Testis (tissue), 5 donors: ENCODE results near the gene ANKH. TPM values are rescaled to one million over a fixed set of nuclear protein-coding genes. Genes with fewer than 3 reads are reported as not detected.
"Not testable (repeated sequence)": the region's sequence is repeated elsewhere in the genome, so short reads cannot be mapped to it uniquely, and the experiment has no call there.

Source experiments
- DNase-seq: peaks from one replicate; pipeline ENCODE4 v3.0.0-alpha.2; 2019
- H3K27ac ChIP-seq, 2 donors: fragments of 200-600 bp; sonication (generic); one replicate each; pipeline ENCODE4 v1.5.1; 2019
- H3K27me3 ChIP-seq: fragments of 200-600 bp; sonication (generic); one replicate; pipeline ENCODE4 v1.5.1; 2019
- H3K36me3 ChIP-seq: fragments of 200-600 bp; sonication (generic); one replicate; pipeline ENCODE4 v1.5.1; 2017; ENCODE audit warnings: low read depth; ENCODE audit errors: missing control alignments
- H3K4me1 ChIP-seq: fragments of 200-600 bp; sonication (generic); one replicate; pipeline ENCODE4 v1.5.1; 2019
- H3K4me3 ChIP-seq, 2 donors: fragments of 200-600 bp; sonication (generic); one replicate each; pipeline ENCODE4 v1.5.1; 2017 to 2019
- H3K9me3 ChIP-seq: fragments of 200-600 bp; sonication (generic); one replicate; pipeline ENCODE4 v1.5.1; 2017
- CTCF ChIP-seq, 3 experiments: fragments of 450-650 bp in 2 of 3; fragments of 200-600 bp in 1 of 3; sonication (generic) in 1 of 3; IDR thresholded peaks; one replicate each; pipeline ENCODE4 v1.5.1; 2016 to 2019; ENCODE audit warnings: antibody characterized with exemption in 3 of 3, mild to moderate bottlenecking in 2 of 3, moderate library complexity in 1 of 3
- POLR2A ChIP-seq: fragments of 450-650 bp; IDR thresholded peaks from one replicate; pipeline ENCODE4 v1.6.1; 2017; ENCODE audit warnings: antibody characterized with exemption, mild to moderate bottlenecking, moderate library complexity
- WGBS, 2 donors: methylation state at CpG; one replicate each; pipeline ENCODE4 v1.1.5; 2018; 5-methylcytosine and 5-hydroxymethylcytosine counted together
- intact Hi-C: fragments of 100-400 bp; cut with DNase I; formaldehyde crosslinking; loops from one replicate; pipeline ENCODE4 v1.15.1; 2023; ENCODE audit warnings: low total_unique reads
- long read RNA-seq, 2 donors: transcript quantifications; one replicate each; lab custom pipeline, GENCODE V29; 2026
- polyA plus RNA-seq: library from polyadenylated mRNA; stranded (reverse); fragments of 350-450 nt; fragmentation: Illumina TruSeq; extraction: RNeasy Lipid Tissue Mini Kit (QIAGEN cat#74804); gene quantifications from one replicate; pipeline ENCODE4 v1.2.3, GENCODE V29; 2014; ENCODE audit warnings: low read depth, low replicate concordance; ENCODE audit not compliant: insufficient read depth
- total RNA-seq, 2 donors: library from RNA; depleted of rRNA; stranded (reverse); fragments of >200 nt; gene quantifications; one replicate each; pipeline ENCODE4 v1.2.3, GENCODE V29; 2016

ANKH gene
- total RNA-seq: 10 to 100 TPM; 14.3 to 16.2 TPM
- 15.8 TPM for polyA plus RNA-seq
- long read RNA-seq, donor 1, full-length matches to known transcripts: 12 of 24 reads
- long read RNA-seq, donor 1, partial matches to known transcripts: 12 of 24 reads
- long read RNA-seq, donor 1, other reads (novel, unspliced or antisense): 0 of 24 reads
- long read RNA-seq, donor 2, full-length matches to known transcripts: 7 of 13 reads
- long read RNA-seq, donor 2, partial matches to known transcripts: 6 of 13 reads
- long read RNA-seq, donor 2, other reads (novel, unspliced or antisense): 0 of 13 reads

GRCh38 chr5:14871214-14872069 lies at the start of gene ANKH:
ANKH (minus strand) TSS chr5:14871778; CDS start chr5:14871447, 331 bp downstream.
- no peaks in the 10 kb centered on the region for H3K9me3 ChIP-seq
- H3K27ac ChIP-seq: peak within 1 kb of the TSS; percentile 86 to 95
- peak; percentile 70 for DNase-seq
- TF ChIP-seq POLR2A (no peak), CTCF (IDR thresholded peaks at IDR 0.05) (peak in 1 of 3 experiments; percentile 30)
- WGBS, 2 donors: 0 to 2% methylated on average over 1 to 114 of the region's 115 CpGs
- peaks cover 9% of the 10 kb centered on the region for H3K4me1 ChIP-seq
- no peaks in the 10 kb centered on the region for H3K27me3 ChIP-seq
- no peaks in the 10 kb centered on the region for H3K36me3 ChIP-seq
- peak within 1 kb of the TSS; percentile 75 to 79 for H3K4me3 ChIP-seq
- intact Hi-C loops: no loop called here

GRCh38 chr5:14920121-14920520 lies 48.5 kb upstream of the ANKH start:
- 87 to 93% methylated on average over 3 of the region's 3 CpGs for WGBS, 2 donors
- no peak for DNase-seq
- Histone ChIP-seq H3K27ac (no peak overlapping the region), H3K9me3 (no peaks in the 10 kb centered on the region), H3K36me3 (no peaks in the 10 kb centered on the region), H3K4me3 (no peak overlapping the region), H3K4me1 (no peaks in the 10 kb centered on the region), H3K27me3 (no peaks in the 10 kb centered on the region)
- intact Hi-C loops: no loop called here
- TF ChIP-seq POLR2A (no peak), CTCF (IDR thresholded peaks at IDR 0.05) (no peak)

- DNase-seq, H3K9me3 ChIP-seq, H3K4me1 ChIP-seq, H3K36me3 ChIP-seq, intact Hi-C loops, H3K27ac ChIP-seq, H3K27me3 ChIP-seq, H3K4me3 ChIP-seq: not testable (repeated sequence)
- 85 to 98% methylated on average over 2 of the region's 2 CpGs for WGBS, 2 donors
Observed at GRCh38 chr5:14919106-14919505, 47.5 kb upstream of the ANKH start.

GRCh38 chr5:14917719-14918118 lies 46.1 kb upstream of the ANKH start:
- no peak for DNase-seq
- no peaks in the 10 kb centered on the region for H3K9me3 ChIP-seq
- H3K27me3 ChIP-seq: no peaks in the 10 kb centered on the region
- no peak overlapping the region for H3K4me3 ChIP-seq
- TF ChIP-seq CTCF (IDR thresholded peaks at IDR 0.05) (no peak), POLR2A (no peak)
- intact Hi-C loops: no loop called here
- no peak overlapping the region for H3K27ac ChIP-seq
- no peaks in the 10 kb centered on the region for H3K4me1 ChIP-seq
- 83 to 85% methylated on average over 2 of the region's 2 CpGs for WGBS, 2 donors
- H3K36me3 ChIP-seq: no peaks in the 10 kb centered on the region

GRCh38 chr5:14915291-14915952 lies 43.8 kb upstream of the ANKH start:
- Histone ChIP-seq H3K4me1 (no peaks in the 10 kb centered on the region), H3K27ac (no peak overlapping the region), H3K9me3 (no peaks in the 10 kb centered on the region), H3K4me3 (no peak overlapping the region), H3K36me3 (no peaks in the 10 kb centered on the region), H3K27me3 (no peaks in the 10 kb centered on the region)
- WGBS, 2 donors: 89 to 92% methylated on average over 10 of the region's 10 CpGs
- TF ChIP-seq POLR2A (no peak), CTCF (IDR thresholded peaks at IDR 0.05) (no peak)
- intact Hi-C loops: no loop called here
- DNase-seq: no peak
